Gastrocnemius medialis (tissue), 4 donors: Measurements from ENCODE around the gene LRSAM1.

Experiments
- CTCF ChIP-seq, 5 experiments: fragments of 450-650 bp in 3 of 5; fragments of 200-600 bp in 2 of 5; sonication (generic) in 2 of 5; IDR thresholded peaks in 4 of 5; conservative IDR thresholded peaks in 1 of 5; 1 replicate in 4 of 5; 2 replicates in 1 of 5; pipeline ENCODE4 v1.5.1; 2016 to 2019; ENCODE audit warnings: antibody characterized with exemption in 5 of 5, mild to moderate bottlenecking in 3 of 5, moderate library complexity in 3 of 5
- POLR2A ChIP-seq, 2 donors: fragments of 450-650 bp; IDR thresholded peaks; one replicate each; pipeline ENCODE4 v1.6.1; 2017; ENCODE audit warnings: antibody characterized with exemption in 2 of 2, mild to moderate bottlenecking in 2 of 2, moderate library complexity in 2 of 2

- TF ChIP-seq CTCF (IDR thresholded peaks at IDR 0.05 in 4 of 5, conservative IDR thresholded peaks at IDR 0.05 in 1 of 5) (no peak), POLR2A (IDR thresholded peaks at IDR 0.05) (no peak)
Measured at GRCh38 chr9:127534250-127534906, 83.1 kb downstream of the LRSAM1 start.
